ENCODE results near the gene POU6F2. TPM values are rescaled to one million over a fixed set of nuclear protein-coding genes. Genes with fewer than 3 reads are reported as not detected.

The POU6F2 gene
- total RNA-seq, 1 experiment from 2014 or later: not detected

GRCh38 chr7:39199951-39200350 lies 222.2 kb downstream of the POU6F2 start:
- H3K27me3 ChIP-seq (replicated peaks; ENCODE audit: insufficient read depth, low read depth, low read length, poor library complexity): peaks cover 3% of the 10 kb centered on the region
- ChIA-PET POLR2A (ENCODE audit: low non-redundant PET) (no interaction called here), CTCF (no interaction called here)
- BruUV-seq (replicated peaks): no TSS peak
- H3K36me3 ChIP-seq (ENCODE audit: insufficient read depth, low read length, poor library complexity, severe bottlenecking): no peaks in the 10 kb centered on the region
- H3K27ac ChIP-seq (ENCODE audit: low read depth, low read length, poor library complexity, severe bottlenecking): no peak overlapping the region
- intact Hi-C loops (cut with micrococcal nuclease; ENCODE audit: unreplicated experiment): no loop called here
- no peak overlapping the region for H3K4me3 ChIP-seq (ENCODE audit: low read depth, low read length, poor library complexity, severe bottlenecking)
- H3K9me3 ChIP-seq (ENCODE audit: low read depth, low read length, poor library complexity, severe bottlenecking): no peaks in the 10 kb centered on the region
- no peaks in the 10 kb centered on the region for H3K4me1 ChIP-seq (ENCODE audit: insufficient read depth, low read length, poor library complexity, severe bottlenecking)
- TF ChIP-seq EZH2 (IDR thresholded peaks at IDR 0.05; ENCODE audit: borderline replicate concordance, low read depth, low read length, poor library complexity, severe bottlenecking) (no peak), CTCF (conservative IDR thresholded peaks at IDR 0.05; ENCODE audit: low read depth, low read length) (no peak)
- no peak for DNase-seq (ENCODE audit: low spot score)

GRCh38 chr7:39202041-39202440 lies 224.3 kb downstream of the POU6F2 start:
- intact Hi-C loops (cut with micrococcal nuclease; ENCODE audit: unreplicated experiment): no loop called here
- CTCF ChIA-PET: no interaction called here
- POLR2A ChIA-PET (ENCODE audit: low non-redundant PET): no interaction called here

GRCh38 chr7:39210362-39210761 lies 232.7 kb downstream of the POU6F2 start:
- TF ChIP-seq CTCF (conservative IDR thresholded peaks at IDR 0.05; ENCODE audit: low read depth, low read length): no peak
- no TSS peak for BruUV-seq (replicated peaks)
- H3K36me3 ChIP-seq (ENCODE audit: insufficient read depth, low read length, poor library complexity, severe bottlenecking): no peaks in the 10 kb centered on the region
- H3K4me1 ChIP-seq (ENCODE audit: insufficient read depth, low read length, poor library complexity, severe bottlenecking): no peaks in the 10 kb centered on the region
- H3K27me3 ChIP-seq (replicated peaks; ENCODE audit: insufficient read depth, low read depth, low read length, poor library complexity): no peaks in the 10 kb centered on the region
- no peaks in the 10 kb centered on the region for H3K9me3 ChIP-seq (ENCODE audit: low read depth, low read length, poor library complexity, severe bottlenecking)
- no peak overlapping the region for H3K27ac ChIP-seq (ENCODE audit: low read depth, low read length, poor library complexity, severe bottlenecking)
- POLR2A ChIA-PET (ENCODE audit: low non-redundant PET): no interaction called here
- H3K4me3 ChIP-seq (ENCODE audit: low read depth, low read length, poor library complexity, severe bottlenecking): no peak overlapping the region
- CTCF ChIA-PET: no interaction called here
- intact Hi-C loops (cut with micrococcal nuclease; ENCODE audit: unreplicated experiment): no loop called here
- no peak for DNase-seq (ENCODE audit: low spot score)

More at GRCh38 chr7:39202041-39202440, 224.3 kb downstream of the POU6F2 start:
- H3K27me3 ChIP-seq (replicated peaks; ENCODE audit: insufficient read depth, low read depth, low read length, poor library complexity): peaks cover 3% of the 10 kb centered on the region
- no peaks in the 10 kb centered on the region for H3K9me3 ChIP-seq (ENCODE audit: low read depth, low read length, poor library complexity, severe bottlenecking)
- H3K4me1 ChIP-seq (ENCODE audit: insufficient read depth, low read length, poor library complexity, severe bottlenecking): no peaks in the 10 kb centered on the region
- no TSS peak for BruUV-seq (replicated peaks)
- H3K27ac ChIP-seq (ENCODE audit: low read depth, low read length, poor library complexity, severe bottlenecking): no peak overlapping the region
- H3K36me3 ChIP-seq (ENCODE audit: insufficient read depth, low read length, poor library complexity, severe bottlenecking): no peaks in the 10 kb centered on the region
- H3K4me3 ChIP-seq (ENCODE audit: low read depth, low read length, poor library complexity, severe bottlenecking): no peak overlapping the region
- TF ChIP-seq EZH2 (IDR thresholded peaks at IDR 0.05; ENCODE audit: borderline replicate concordance, low read depth, low read length, poor library complexity, severe bottlenecking) (no peak), CTCF (conservative IDR thresholded peaks at IDR 0.05; ENCODE audit: low read depth, low read length) (no peak)
- no peak for DNase-seq (ENCODE audit: low spot score)

Data from A673 (cell line).